HepG2 (cell line): ENCODE measurements around the gene CSMD2. TPM values are rescaled to one million over a fixed set of nuclear protein-coding genes. Genes with fewer than 3 reads are reported as not detected.

Experiments used
- ATAC-seq: fragments of 200-7000 bp; cut with Tn5 transposase; 3 replicates; pipeline ENCODE4 v1.9.1; 2020; ENCODE audit warnings: mild to moderate bottlenecking, moderate library complexity
- BruUV-seq: library from RNA; stranded (reverse); fragments of 400-500 nt; replicated peaks from 2 replicates; lab custom pipeline; 2021; lab: Mats Ljungman, UMichigan
- CTCF ChIA-PET: fragments of 300-600 bp; formaldehyde crosslinking; extraction: SDS; loops from one replicate; lab custom pipeline; 2021; ENCODE audit warnings: low total read pairs, inconsistent platforms, low intra/inter-chr PET ratio; lab: Yijun Ruan, JAX
- POLR2A ChIA-PET: fragments of 350-600 bp; sonication (Branson Sonifier 250); formaldehyde crosslinking; loops from one replicate; lab custom pipeline; 2020; ENCODE audit warnings: antibody characterized with exemption, inconsistent platforms; lab: Yijun Ruan, JAX
- DNase-seq: peaks from one replicate; pipeline ENCODE4 v3.0.0-alpha.2; 2015; ENCODE audit warnings: low spot score
- FAIRE-seq: peaks from 3 replicates; lab custom pipeline; 2011; peaks lifted over from hg19 to GRCh38; lab: Jason Lieb, UNC
- H2AFZ ChIP-seq: one replicate; pipeline ENCODE4 v1.6.1; 2011; ENCODE audit warnings: low read length, inconsistent platforms
- H3K27ac ChIP-seq: fragments of 300-600 bp; 3 replicates; pipeline ENCODE4 v1.8.0; 2011; ENCODE audit warnings: mixed run types, mild to moderate bottlenecking, mixed read lengths, low read length, inconsistent platforms; ENCODE audit not compliant: insufficient read depth; ENCODE audit errors: extremely low read length
- H3K27me3 ChIP-seq, 2 experiments: fragments of 200-600 bp in 1 of 2; 2 replicates in 1 of 2; 3 replicates in 1 of 2; pipeline versions ENCODE4 v1.6.0 to v1.8.0; 2011; ENCODE audit warnings: low read length in 2 of 2, mild to moderate bottlenecking in 2 of 2, moderate library complexity in 2 of 2, inconsistent platforms in 1 of 2; ENCODE audit not compliant: insufficient read depth in 2 of 2, control insufficient read depth in 1 of 2
- H3K36me3 ChIP-seq, 2 experiments: fragments of 200-600 bp in 1 of 2; replicated peaks in 1 of 2; 2 replicates in 1 of 2; 3 replicates in 1 of 2; pipeline versions ENCODE4 v1.5.1 to v1.8.0; 2011; ENCODE audit warnings: low read length in 2 of 2, inconsistent platforms in 1 of 2; ENCODE audit not compliant: insufficient read depth in 2 of 2, control insufficient read depth in 1 of 2
- H3K4me1 ChIP-seq: 2 replicates; pipeline ENCODE4 v1.5.1; 2012; ENCODE audit warnings: low read length, inconsistent platforms; ENCODE audit not compliant: insufficient read depth
- H3K4me2 ChIP-seq: 2 replicates; pipeline ENCODE4 v1.6.0; 2011; ENCODE audit warnings: low read depth, low read length, inconsistent platforms
- H3K4me3 ChIP-seq, 3 experiments: fragments of 200-600 bp in 1 of 3; sonication (generic), shearing (Covaris generic) in 1 of 3; replicated peaks in 1 of 3; 2 replicates each; pipeline ENCODE4 v1.5.1; 2011 to 2016; ENCODE audit warnings: low read length in 3 of 3, inconsistent platforms in 2 of 3, low read depth in 2 of 3, mild to moderate bottlenecking in 2 of 3, control low read depth in 1 of 3, mixed read lengths in 1 of 3; ENCODE audit not compliant: insufficient read depth in 1 of 3
- H3K79me2 ChIP-seq: one replicate; pipeline ENCODE4 v1.6.1; 2011; ENCODE audit warnings: low read length, inconsistent platforms; ENCODE audit not compliant: insufficient read depth
- H3K9ac ChIP-seq: 2 replicates; pipeline ENCODE4 v1.6.0; 2011; ENCODE audit warnings: mild to moderate bottlenecking, low read depth, low read length, inconsistent platforms; ENCODE audit not compliant: insufficient read depth
- H3K9me3 ChIP-seq: 2 replicates; pipeline ENCODE4 v1.5.1; 2012; ENCODE audit warnings: mild to moderate bottlenecking, low read length
- H4K20me1 ChIP-seq: 2 replicates; pipeline ENCODE4 v1.6.0; 2011; ENCODE audit warnings: inconsistent platforms, mild to moderate bottlenecking, low read length, moderate library complexity; ENCODE audit not compliant: insufficient read depth
- AGO2 ChIP-seq: fragments of 200-400 bp; formaldehyde crosslinking; optimal IDR thresholded peaks from 2 replicates; pipeline ENCODE3; 2017; ENCODE audit warnings: mild to moderate bottlenecking, low read depth, low read length, moderate library complexity
- DPF2 ChIP-seq: sonication (generic); formaldehyde crosslinking; IDR thresholded peaks from 2 replicates; pipeline ENCODE4 v1.4.0; 2020; ENCODE audit warnings: mild to moderate bottlenecking, low read depth, missing genetic modification reagents, borderline replicate concordance
- GRHL1 ChIP-seq: sonication (generic); formaldehyde crosslinking; conservative IDR thresholded peaks from 2 replicates; pipeline ENCODE4 v1.8.0; 2022; ENCODE audit warnings: missing genetic modification reagents
- GTF3A ChIP-seq: sonication (generic); formaldehyde crosslinking; conservative IDR thresholded peaks from 2 replicates; pipeline ENCODE4 v1.4.0; 2020; ENCODE audit warnings: mild to moderate bottlenecking, missing genetic modification reagents
- HOMEZ ChIP-seq: IDR thresholded peaks from 2 replicates; pipeline ENCODE4 v1.6.1; 2016; ENCODE audit warnings: low read depth
- MXD4 ChIP-seq: IDR thresholded peaks from 2 replicates; pipeline ENCODE4 v1.6.1; 2016; ENCODE audit warnings: mild to moderate bottlenecking, missing biosample characterization, missing genetic modification reagents
- NFYB ChIP-seq: sonication (generic); formaldehyde crosslinking; IDR thresholded peaks from 2 replicates; pipeline ENCODE4 v1.4.0; 2020; ENCODE audit warnings: missing genetic modification reagents
- SP1 ChIP-seq, 2 experiments: fragments of 450-650 bp in 1 of 2; sonication (generic) in 1 of 2; formaldehyde crosslinking in 1 of 2; IDR thresholded peaks; 2 replicates each; pipeline versions ENCODE4 v1.4.0 to v1.6.1; 2016 to 2020; ENCODE audit warnings: missing genetic modification reagents in 1 of 2
- TBX2 ChIP-seq: sonication (generic); formaldehyde crosslinking; IDR thresholded peaks from 2 replicates; pipeline ENCODE4 v1.5.0; 2020; ENCODE audit warnings: missing genetic modification reagents, mild to moderate bottlenecking, borderline replicate concordance
- ZMYM4 ChIP-seq: sonication (generic); formaldehyde crosslinking; IDR thresholded peaks from 2 replicates; pipeline ENCODE4 v1.8.1; 2023; ENCODE audit warnings: mild to moderate bottlenecking, missing genetic modification reagents
- ZNF260 ChIP-seq: sonication (generic); formaldehyde crosslinking; IDR thresholded peaks from 2 replicates; pipeline ENCODE4 v1.4.0; 2020; ENCODE audit warnings: missing genetic modification reagents, low read depth, mild to moderate bottlenecking, borderline replicate concordance
- ZSCAN29 ChIP-seq: sonication (generic); formaldehyde crosslinking; conservative IDR thresholded peaks from 2 replicates; pipeline ENCODE4 v1.4.0; 2020; ENCODE audit warnings: mild to moderate bottlenecking, missing genetic modification reagents
- WGBS: methylation state at CpG from one replicate; pipeline ENCODE4 v1.1.6; 2017; ENCODE audit warnings: low lambda C conversion rate; 5-methylcytosine and 5-hydroxymethylcytosine counted together
- in situ Hi-C: cut with HindIII; loops from 2 replicates; pipeline ENCODE4 v1.10.0; 2017; ENCODE audit warnings: low pct_unique_long_range_greater_than_20kb; ENCODE audit not compliant: extremely low pct_ligation_motif_present
- intact Hi-C: fragments of 100-400 bp; cut with micrococcal nuclease; formaldehyde crosslinking; loops from one replicate; pipeline ENCODE4 v1.10.0; 2022; ENCODE audit not compliant: unreplicated experiment
- polyA plus RNA-seq, 8 experiments: library from polyadenylated mRNA; depleted of rRNA in 3 of 8; stranded (reverse) in 7 of 8; unstranded in 1 of 8; fragments of >200 nt; fragmentation: Illumina TruSeq in 4 of 8; extraction: Trizol in 4 of 8; gene quantifications; 2 replicates each; pipeline versions ENCODE4 v1.2.1 to v1.2.3, GENCODE V29; 2011 to 2016; ENCODE audit warnings: low read depth in 4 of 8, missing spikeins in 1 of 8, mixed read lengths in 1 of 8; ENCODE audit not compliant: insufficient read depth in 1 of 8
- total RNA-seq, 5 experiments: library from RNA; depleted of rRNA; stranded (reverse); fragments of >200 nt; fragmentation: Illumina TruSeq; extraction: Trizol; gene quantifications; 2 replicates each; pipeline ENCODE4 v1.2.3, GENCODE V29; 2016; ENCODE audit warnings: low read depth in 1 of 5

The CSMD2 gene
- total and polyA plus RNA-seq, 2 of the 13 experiments (the other 11 are each of a cell fraction or from before 2014, with no cell fraction given): not detected

GRCh38 chr1:33560680-33561079 lies 604.4 kb downstream of the CSMD2 start:
- no peak for FAIRE-seq
- intact Hi-C loops (no loop called here), in situ Hi-C loops (no loop called here)
- Histone ChIP-seq H4K20me1 (no peaks in the 10 kb centered on the region), H3K36me3 (no peaks in the 10 kb centered on the region), H3K4me2 (no peak overlapping the region), H3K9ac (no peak overlapping the region), H2AFZ (no peak overlapping the region), H3K4me1 (no peaks in the 10 kb centered on the region), H3K79me2 (no peaks in the 10 kb centered on the region), H3K27ac (no peak overlapping the region), H3K4me3 (no peak overlapping the region), H3K27me3 (peaks cover 0 to 4% of the 10 kb centered on the region in 2 experiments; a peak in 2 of 5 replicates), H3K9me3 (no peaks in the 10 kb centered on the region)
- TF ChIP-seq AGO2: no peak
- TF ChIP-seq DPF2 (CRISPR knock-in tag): no peak
- TF ChIP-seq NFYB (CRISPR knock-in tag): no peak
- TF ChIP-seq ZSCAN29 (CRISPR knock-in tag): no peak
- TF ChIP-seq ZMYM4 (CRISPR knock-in tag): no peak
- TF ChIP-seq TBX2: no peak
- no peak for TF ChIP-seq GRHL1 (CRISPR knock-in tag)
- TF ChIP-seq ZNF260 (CRISPR knock-in tag): no peak
- TF ChIP-seq HOMEZ: no peak
- no peak for TF ChIP-seq SP1 (IDR thresholded peaks at IDR 0.05)
- TF ChIP-seq SP1 (CRISPR knock-in tag; IDR thresholded peaks at IDR 0.05): no peak
- TF ChIP-seq GTF3A: no peak
- no peak for TF ChIP-seq MXD4 (CRISPR knock-in tag)
- WGBS: 19% methylated on average over 3 of the region's 3 CpGs
- no peak for DNase-seq
- ChIA-PET CTCF (no interaction called here), POLR2A (no interaction called here)
- ATAC-seq: no peak
- BruUV-seq: no TSS peak
